ELF-1 (cell line): ENCODE data around the gene ERCC4.

Source experiments
- DNase-seq: peaks from one replicate; pipeline ENCODE4 v3.0.0-alpha.2; 2016; ENCODE audit warnings: low read depth, low spot score

ERCC4 gene

DNA sequence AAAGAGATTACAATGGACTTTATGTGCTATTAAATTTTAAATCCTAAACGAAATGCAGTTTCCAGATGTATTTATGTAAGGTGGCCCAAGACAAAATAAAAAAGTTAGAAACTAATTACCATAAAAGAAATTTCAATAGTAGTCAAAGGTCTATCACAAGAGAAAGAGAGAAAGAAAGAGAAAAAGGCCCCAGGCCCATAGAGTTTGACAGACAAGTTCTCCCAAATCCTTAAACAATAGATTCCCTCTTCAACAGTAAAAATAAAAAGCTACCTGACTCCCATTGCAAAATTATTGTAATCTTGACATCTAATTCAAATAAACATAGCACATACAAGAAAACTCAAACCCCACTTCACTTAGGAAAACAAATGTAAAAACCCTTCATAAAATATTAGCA lies 8.6 kb upstream of the ERCC4 start:
- no peak for DNase-seq

GRCh38 chr16:13911871-13912270 lies 8.1 kb upstream of the ERCC4 start:
- no peak for DNase-seq

DNA sequence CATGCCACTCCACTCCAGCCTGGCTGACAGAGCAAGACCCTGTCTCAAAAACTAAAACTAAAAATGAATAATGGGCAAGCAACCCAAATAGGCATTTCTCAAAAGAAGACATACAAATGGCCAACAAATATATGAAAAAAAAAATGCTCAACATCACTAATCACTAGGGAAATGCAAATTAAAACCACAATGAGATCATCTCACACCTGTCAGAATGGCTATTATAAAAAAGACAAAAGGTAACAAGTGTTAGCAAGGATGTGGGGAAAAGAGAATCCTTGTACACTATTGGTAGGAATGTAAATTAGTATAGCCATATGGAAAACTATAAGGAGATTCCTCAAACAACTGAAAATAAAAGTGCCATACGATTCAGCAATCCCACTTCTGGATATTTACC lies 7.1 kb upstream of the ERCC4 start:
- no peak for DNase-seq

DNA sequence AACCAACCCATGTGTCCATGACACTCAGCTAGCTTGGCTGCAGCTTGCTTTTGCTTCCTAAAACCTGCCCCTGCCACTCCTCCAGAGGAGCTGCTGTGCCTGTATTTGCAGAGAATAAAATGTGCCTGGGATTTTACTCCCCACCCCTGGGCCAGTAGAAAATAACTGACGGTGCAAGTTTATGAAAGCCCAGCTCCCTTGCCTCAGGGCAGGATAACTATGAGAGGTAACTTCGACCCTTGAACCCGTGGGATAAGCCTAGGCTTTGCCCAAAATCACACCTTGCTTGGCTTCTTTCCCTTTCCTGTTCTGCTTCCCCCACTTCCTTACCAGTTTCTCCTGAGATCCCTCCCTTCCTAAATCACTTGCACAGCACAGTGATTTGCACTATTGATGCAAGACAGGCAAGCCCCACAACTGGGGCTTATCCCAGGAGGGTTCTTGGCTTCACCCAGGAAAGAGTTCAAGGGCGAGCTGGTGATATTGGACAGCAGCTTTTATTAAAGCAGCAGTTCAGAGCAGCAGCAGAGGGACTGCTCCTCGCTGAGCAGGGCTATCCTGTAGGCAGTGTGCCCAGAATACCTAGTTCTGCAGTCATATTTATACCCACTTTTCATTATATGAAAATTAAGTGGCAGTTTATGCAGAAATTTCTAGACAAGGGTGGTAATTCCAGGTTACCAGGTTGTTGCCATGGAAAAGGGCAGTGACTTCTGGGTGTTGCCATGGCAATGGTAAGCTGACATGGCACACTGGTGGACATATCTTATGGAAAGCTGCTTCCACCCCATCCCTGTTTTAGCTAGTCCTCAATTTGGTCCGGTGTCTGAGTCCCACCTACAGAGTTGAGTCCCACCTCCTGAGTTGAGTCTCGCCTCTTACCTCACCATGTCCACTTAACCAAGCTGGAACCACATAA lies 6.3 kb upstream of the ERCC4 start:
- DNase-seq = no peak

DNA sequence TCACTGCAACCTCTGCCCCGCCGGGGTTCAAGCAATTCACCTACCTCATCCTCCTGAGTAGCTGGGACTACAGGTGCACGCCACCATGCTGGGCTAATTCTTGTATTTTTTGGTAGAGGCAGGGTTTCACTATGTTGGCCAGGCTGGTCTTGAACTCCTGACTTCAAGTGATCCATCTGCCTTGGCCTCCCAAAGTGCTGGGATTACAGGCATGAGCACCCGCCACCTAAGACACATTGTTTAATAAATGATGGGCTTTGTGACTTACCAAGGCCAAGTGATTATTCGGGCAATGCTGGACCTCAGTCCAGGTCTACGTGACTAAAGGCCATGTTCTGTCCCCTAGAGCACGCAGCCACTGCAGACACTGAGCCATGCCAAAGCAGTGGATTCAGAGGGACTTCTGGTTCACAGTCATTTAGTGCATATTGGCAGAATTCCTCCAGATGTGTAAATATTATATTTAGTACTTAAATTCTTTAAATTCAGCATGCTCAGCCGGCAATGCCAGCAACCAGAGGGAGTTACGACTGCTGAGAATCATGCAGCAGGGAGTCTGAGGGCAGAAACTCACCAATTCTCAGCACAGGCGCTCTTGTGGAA lies 4.8 kb upstream of the ERCC4 start:
- no peak for DNase-seq

- DNase-seq = no peak
These were observed 648 bp upstream of the ERCC4 start for GRCh38 chr16:13919330-13919682.

DNA sequence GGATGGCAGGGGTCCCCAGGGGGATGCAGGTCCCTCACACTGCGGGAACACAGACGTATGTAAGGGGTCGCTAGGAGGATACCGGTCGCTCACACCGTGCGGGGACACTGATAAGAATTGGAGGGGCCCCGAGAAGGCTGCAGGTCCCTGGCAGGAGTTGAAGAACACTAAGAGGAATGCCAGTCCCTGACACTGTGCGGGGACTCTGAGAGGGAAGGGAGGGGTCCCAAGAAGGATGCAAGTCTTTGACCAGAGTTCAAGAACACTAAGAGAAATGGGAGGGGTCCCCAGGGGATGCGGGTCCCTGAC lies 510 bp downstream of the ERCC4 start:
- DNase-seq = no peak

DNA sequence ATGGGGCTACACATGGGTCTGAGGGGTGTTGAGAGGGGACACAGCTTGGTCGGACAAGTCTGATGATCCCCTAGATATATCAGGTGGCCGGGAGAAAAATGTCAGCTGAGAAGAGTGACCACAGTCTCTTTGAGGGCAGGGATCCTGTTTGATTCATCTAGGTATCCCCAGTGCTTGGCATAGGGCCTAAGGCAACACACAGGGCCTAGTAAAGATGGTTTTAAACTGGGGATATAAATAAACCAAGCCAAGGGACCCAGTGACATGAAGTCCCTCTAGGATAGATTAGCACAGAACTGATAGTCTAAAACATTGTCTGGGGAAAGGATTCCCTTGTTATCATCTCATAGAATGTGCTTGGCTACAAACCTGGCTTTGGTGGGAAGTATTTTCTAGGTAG lies 1.4 kb downstream of the ERCC4 start:
- no peak for DNase-seq

- DNase-seq = no peak
These were observed 3.8 kb downstream of the ERCC4 start for GRCh38 chr16:13923703-13924298.

- no peak for DNase-seq
These were observed 6.5 kb downstream of the ERCC4 start for GRCh38 chr16:13926464-13926863.

GRCh38 chr16:13926891-13927290 lies 6.9 kb downstream of the ERCC4 start:
- DNase-seq = no peak

- no peak for DNase-seq
These were observed 8.7 kb downstream of the ERCC4 start for GRCh38 chr16:13928646-13929045.

DNA sequence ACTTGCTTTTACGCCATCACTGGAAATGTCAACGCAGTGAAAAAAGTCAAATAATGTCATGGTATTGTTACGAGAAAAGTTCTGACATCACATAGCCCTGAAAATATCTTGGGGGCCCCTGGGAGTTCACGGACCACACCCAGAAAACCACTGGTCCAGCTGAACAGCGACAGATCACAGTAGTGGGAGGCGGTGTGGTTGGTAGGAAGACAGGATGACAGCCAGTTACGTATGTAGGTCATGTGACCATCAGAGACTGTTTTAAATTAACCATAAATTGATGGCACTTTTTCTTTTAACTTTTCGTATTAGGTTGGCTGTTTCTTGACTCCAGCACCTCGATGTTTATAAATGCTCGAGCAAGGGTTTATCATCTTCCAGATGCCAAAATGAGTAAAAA lies 11.9 kb downstream of the ERCC4 start:
- no peak for DNase-seq

- peak; percentile 51 for DNase-seq
These were observed 15.5 kb downstream of the ERCC4 start for GRCh38 chr16:13935408-13935807.

DNA sequence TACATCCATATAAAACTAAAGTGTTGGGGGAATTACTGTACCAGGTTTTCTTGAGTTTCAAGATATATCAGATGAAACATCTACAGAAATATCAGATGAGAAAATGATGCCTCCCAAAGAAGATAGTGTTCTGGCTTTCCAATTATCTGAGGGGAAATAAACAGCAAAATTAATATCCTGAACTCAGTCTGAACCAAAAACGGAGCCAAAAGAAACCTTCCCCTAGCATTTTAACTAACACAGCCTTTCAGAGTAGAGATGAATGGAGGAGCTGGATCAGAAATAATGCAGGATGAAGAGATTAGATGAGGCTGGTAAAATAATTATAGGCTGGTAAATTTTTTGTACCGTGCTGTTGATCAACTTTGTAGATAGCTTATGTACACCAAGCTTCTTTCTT lies 16.2 kb downstream of the ERCC4 start:
- DNase-seq = no peak

- DNase-seq = no peak
These were observed 16.7 kb downstream of the ERCC4 start for GRCh38 chr16:13936596-13937081.

GRCh38 chr16:13937411-13937810 lies 17.5 kb downstream of the ERCC4 start:
- no peak for DNase-seq

DNA sequence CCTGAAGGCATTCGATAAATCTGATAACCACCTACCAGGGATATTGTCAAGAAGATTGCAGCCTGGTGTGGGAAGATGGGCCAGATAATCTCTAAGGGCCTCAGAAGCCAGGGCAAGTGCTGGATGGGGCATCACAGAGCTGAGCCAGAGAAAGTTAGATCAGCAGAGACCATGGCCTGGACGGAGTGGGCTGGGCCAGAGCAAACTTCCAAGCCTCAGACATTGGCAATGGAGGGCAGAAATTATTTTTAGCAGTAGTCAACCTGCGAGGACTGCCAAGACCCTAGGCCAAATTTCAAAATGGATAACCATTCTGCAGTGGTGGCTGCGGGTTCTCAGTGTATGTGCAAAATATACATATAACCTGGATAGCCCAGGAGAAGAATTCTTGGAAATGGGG lies 18.5 kb downstream of the ERCC4 start:
- no peak for DNase-seq

DNA sequence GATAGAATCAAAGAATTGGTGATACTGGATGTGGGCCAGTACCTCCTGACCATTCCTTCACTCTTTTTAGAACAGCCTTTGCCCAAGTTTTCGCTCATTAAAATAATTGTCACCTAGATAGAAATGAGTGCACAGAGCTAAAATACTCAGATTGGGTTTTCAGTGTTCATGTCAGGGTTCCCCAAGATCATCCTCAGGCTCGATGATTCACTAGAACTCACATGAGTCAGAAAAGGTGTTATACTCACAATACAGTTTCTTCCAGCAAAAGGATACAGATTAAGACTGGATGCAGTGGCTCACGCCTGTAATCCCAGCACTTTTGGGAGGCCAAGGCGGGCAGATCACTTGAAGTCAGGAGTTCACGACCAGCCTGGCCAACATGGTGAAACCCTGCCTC lies 19.9 kb downstream of the ERCC4 start:
- DNase-seq = no peak

GRCh38 chr16:13940397-13940933 lies 20.5 kb downstream of the ERCC4 start:
- no peak for DNase-seq

- no peak for DNase-seq
These were observed 24.9 kb downstream of the ERCC4 start for GRCh38 chr16:13944816-13945215.

GRCh38 chr16:13945744-13946485 lies 26.0 kb downstream of the ERCC4 start:
- no peak for DNase-seq
